ENCODE data around the gene AGO1.

GRCh38 chr1:35980090-35980489, 97.1 kb downstream of the AGO1 start:
- TF ChIP-seq, protein P1, sequence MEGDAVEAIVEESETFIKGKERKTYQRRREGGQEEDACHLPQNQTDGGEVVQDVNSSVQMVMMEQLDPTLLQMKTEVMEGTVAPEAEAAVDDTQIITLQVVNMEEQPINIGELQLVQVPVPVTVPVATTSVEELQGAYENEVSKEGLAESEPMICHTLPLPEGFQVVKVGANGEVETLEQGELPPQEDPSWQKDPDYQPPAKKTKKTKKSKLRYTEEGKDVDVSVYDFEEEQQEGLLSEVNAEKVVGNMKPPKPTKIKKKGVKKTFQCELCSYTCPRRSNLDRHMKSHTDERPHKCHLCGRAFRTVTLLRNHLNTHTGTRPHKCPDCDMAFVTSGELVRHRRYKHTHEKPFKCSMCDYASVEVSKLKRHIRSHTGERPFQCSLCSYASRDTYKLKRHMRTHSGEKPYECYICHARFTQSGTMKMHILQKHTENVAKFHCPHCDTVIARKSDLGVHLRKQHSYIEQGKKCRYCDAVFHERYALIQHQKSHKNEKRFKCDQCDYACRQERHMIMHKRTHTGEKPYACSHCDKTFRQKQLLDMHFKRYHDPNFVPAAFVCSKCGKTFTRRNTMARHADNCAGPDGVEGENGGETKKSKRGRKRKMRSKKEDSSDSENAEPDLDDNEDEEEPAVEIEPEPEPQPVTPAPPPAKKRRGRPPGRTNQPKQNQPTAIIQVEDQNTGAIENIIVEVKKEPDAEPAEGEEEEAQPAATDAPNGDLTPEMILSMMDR (IDR thresholded peaks at IDR 0.05; ENCODE audit: low read depth, low read length) = no peak
- TF ChIP-seq MAX (IDR thresholded peaks at IDR 0.05; ENCODE audit: low read depth, low read length) (no peak), POLR2A (IDR thresholded peaks at IDR 0.05; ENCODE audit: extremely low read depth, insufficient read length) (no peak), MYC (IDR thresholded peaks at IDR 0.05; ENCODE audit: low read depth, low read length) (no peak)

Data from NB4 (cell line).